Mononuclear cell (primary cell): ENCODE results near the gene RNF166. TPM values are rescaled to one million over a fixed set of nuclear protein-coding genes. Genes with fewer than 3 reads are reported as not detected.

Experiments
- total RNA-seq: library from RNA; depleted of rRNA; stranded (reverse); fragments of >200 nt; gene quantifications from one replicate; pipeline ENCODE4 v1.2.3, GENCODE V29; 2012

RNF166 gene
- total RNA-seq, 1 donor: 130 TPM

Other genes starting within 250 kb of the RNF166 start
- 24.7 TPM for gene ZC3H18, start 136.0 kb downstream of the RNF166 start, total RNA-seq
- 0.21 TPM for gene IL17C, start 67.8 kb downstream of the RNF166 start, total RNA-seq
- 388 TPM for gene CYBA, start 55.4 kb downstream of the RNF166 start, total RNA-seq
- gene MVD, start 43.3 kb downstream of the RNF166 start, total RNA-seq: 18.8 TPM
- gene SNAI3, start 19.9 kb downstream of the RNF166 start, total RNA-seq: 6.0 TPM
- 6.7 TPM for gene CTU2, start 95 bp upstream of the RNF166 start, total RNA-seq
- 54.5 TPM for gene PIEZO1, start 78.8 kb upstream of the RNF166 start, total RNA-seq
- 0.42 TPM for gene CDT1, start 97.4 kb upstream of the RNF166 start, total RNA-seq
- 70.8 TPM for gene APRT, start 105.5 kb upstream of the RNF166 start, total RNA-seq
- gene GALNS, start 150.5 kb upstream of the RNF166 start, total RNA-seq: 21.6 TPM
- 24.0 TPM for gene TRAPPC2L, start 150.7 kb upstream of the RNF166 start, total RNA-seq
- gene PABPN1L, start 160.3 kb upstream of the RNF166 start, total RNA-seq: not detected